GM04504 (cell line): ENCODE results near the gene TUBD1.

Experiments
- DNase-seq: peaks from one replicate; pipeline ENCODE4 v3.0.0-alpha.2; 2012; ENCODE audit warnings: low read depth

The TUBD1 gene

GRCh38 chr17:59825533-59826322 lies 67.0 kb downstream of the TUBD1 start:
- no peak for DNase-seq

DNA sequence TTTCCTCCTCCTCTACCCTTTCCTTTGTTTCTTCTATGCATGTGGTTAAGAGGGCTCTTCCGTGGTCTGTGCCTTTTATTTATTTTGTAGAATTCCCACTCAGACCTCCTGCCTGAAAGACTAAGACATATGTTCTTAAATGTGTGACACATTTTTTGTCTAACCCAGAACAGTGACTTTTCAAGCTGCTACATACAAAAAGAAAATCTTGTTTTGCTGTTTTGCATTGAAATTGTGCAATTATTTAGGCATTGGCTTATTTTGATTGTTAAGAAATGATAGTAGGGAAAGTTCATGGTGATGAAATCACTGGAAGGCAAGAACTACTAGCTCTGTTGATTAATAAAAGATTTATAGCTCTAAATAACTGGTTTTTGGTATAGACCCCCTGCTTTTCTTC lies 76.8 kb downstream of the TUBD1 start:
- no peak for DNase-seq

DNA sequence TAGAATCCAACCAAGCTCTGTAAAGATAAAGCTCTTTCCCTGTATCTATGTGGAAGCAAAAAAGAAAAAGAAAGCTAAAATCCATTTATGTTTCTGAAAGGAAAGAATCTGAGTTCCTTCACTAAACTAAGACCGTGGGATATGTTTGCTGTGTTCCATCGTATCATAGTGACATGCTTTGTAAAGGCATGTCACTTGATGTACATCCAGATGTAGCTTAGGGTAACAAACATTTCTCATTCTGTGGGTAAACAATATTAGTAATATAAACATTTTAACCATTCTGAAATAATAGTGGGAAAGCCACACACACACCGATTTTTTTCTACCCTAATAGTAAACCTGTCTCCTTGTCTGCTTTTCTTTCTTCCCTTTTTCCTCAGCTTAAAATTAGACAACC lies 78.1 kb downstream of the TUBD1 start:
- no peak for DNase-seq

GRCh38 chr17:59814276-59814675 lies 78.5 kb downstream of the TUBD1 start:
- DNase-seq, result no peak

DNA sequence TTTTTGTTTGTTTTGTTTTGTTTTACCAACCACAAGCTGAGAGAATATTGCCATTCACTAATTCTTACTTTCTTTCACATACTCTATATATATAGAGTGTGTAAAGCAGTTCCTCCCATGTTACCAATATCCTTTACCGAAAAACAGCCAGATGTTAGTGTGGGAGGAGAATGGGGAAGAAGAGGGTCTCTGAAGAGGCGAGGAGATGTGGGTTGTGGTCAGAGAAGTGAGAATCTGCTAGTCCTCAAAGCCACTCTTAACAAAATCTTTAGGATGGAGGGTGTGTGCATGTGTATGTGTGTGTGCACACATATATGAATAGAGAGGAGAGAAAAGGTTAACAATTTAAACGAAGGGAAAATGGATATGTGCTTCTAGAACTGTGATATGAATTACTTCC lies 80.6 kb downstream of the TUBD1 start:
- no peak for DNase-seq

- no peak for DNase-seq
These were observed 81.5 kb downstream of the TUBD1 start for GRCh38 chr17:59811209-59811608.

GRCh38 chr17:59810894-59811153 lies 81.9 kb downstream of the TUBD1 start:
- no peak for DNase-seq
